A673 (cell line): ENCODE measurements around the gene GPATCH2. TPM values are rescaled to one million over a fixed set of nuclear protein-coding genes. Genes with fewer than 3 reads are reported as not detected.

Experiments used
- BruUV-seq: library from RNA; stranded (reverse); fragments of 400-500 nt; replicated peaks from 2 replicates; lab custom pipeline; 2021; lab: Mats Ljungman, UMichigan
- CTCF ChIA-PET: fragments of 300-600 bp; sonication (Branson Sonifier 250); formaldehyde crosslinking; loops from one replicate; lab custom pipeline; 2022; ENCODE audit warnings: antibody characterized with exemption; lab: Charles Lee
- POLR2A ChIA-PET: fragments of 300-600 bp; sonication (Branson Sonifier 250); formaldehyde crosslinking; loops from one replicate; lab custom pipeline; 2022; ENCODE audit warnings: antibody characterized with exemption; ENCODE audit not compliant: low non-redundant PET; lab: Charles Lee
- DNase-seq: peaks from one replicate; pipeline ENCODE4 v3.0.0-alpha.2; 2015; ENCODE audit warnings: low spot score
- H3K27ac ChIP-seq: fragments of 200-600 bp; sonication (generic); 2 replicates; pipeline ENCODE4 v1.5.1; 2016; ENCODE audit warnings: mixed run types, low read depth, mild to moderate bottlenecking, mixed read lengths, antibody characterized with exemption, low read length; ENCODE audit not compliant: poor library complexity, severe bottlenecking
- H3K27me3 ChIP-seq: fragments of 200-600 bp; sonication (generic); replicated peaks from 2 replicates; pipeline ENCODE4 v1.6.1; 2017; ENCODE audit warnings: mixed run types, low read depth, mild to moderate bottlenecking, mixed read lengths, antibody characterized with exemption, low read length; ENCODE audit not compliant: insufficient read depth, poor library complexity
- H3K36me3 ChIP-seq: fragments of 200-600 bp; sonication (generic); 2 replicates; pipeline ENCODE4 v1.6.1; 2016; ENCODE audit warnings: mixed run types, mild to moderate bottlenecking, mixed read lengths, antibody characterized with exemption, low read length; ENCODE audit not compliant: insufficient read depth, poor library complexity, severe bottlenecking
- H3K4me1 ChIP-seq: fragments of 200-600 bp; sonication (generic); 2 replicates; pipeline ENCODE4 v1.6.1; 2017; ENCODE audit warnings: mixed run types, mild to moderate bottlenecking, mixed read lengths, antibody characterized with exemption, low read length; ENCODE audit not compliant: insufficient read depth, poor library complexity, severe bottlenecking
- H3K4me3 ChIP-seq: fragments of 200-600 bp; sonication (generic); 2 replicates; pipeline ENCODE4 v1.5.1; 2016; ENCODE audit warnings: low read depth, mixed run types, mild to moderate bottlenecking, mixed read lengths, low read length; ENCODE audit not compliant: poor library complexity, severe bottlenecking
- H3K9me3 ChIP-seq: fragments of 200-600 bp; sonication (generic); 2 replicates; pipeline ENCODE4 v1.6.1; 2016; ENCODE audit warnings: mixed run types, low read depth, mild to moderate bottlenecking, mixed read lengths, antibody characterized with exemption, low read length; ENCODE audit not compliant: poor library complexity, severe bottlenecking
- EZH2 ChIP-seq: fragments of 200-600 bp; sonication (generic); IDR thresholded peaks from 2 replicates; pipeline ENCODE4 v1.6.1; 2017; ENCODE audit warnings: borderline replicate concordance, low read depth, mild to moderate bottlenecking, mixed read lengths, antibody characterized with exemption, low read length; ENCODE audit not compliant: poor library complexity, severe bottlenecking
- intact Hi-C: fragments of 100-400 bp; cut with micrococcal nuclease; formaldehyde crosslinking; loops from one replicate; pipeline ENCODE4 v1.10.0; 2022; ENCODE audit not compliant: unreplicated experiment
- total RNA-seq: library from RNA; stranded (reverse); gene quantifications from 2 replicates; pipeline ENCODE4 v1.2.3, GENCODE V29; 2021
- TF ChIP-seq, protein P1 (sequence below): fragments of 300-800, 200-600 bp; sonication (generic); conservative IDR thresholded peaks from 2 replicates; pipeline ENCODE4 v1.5.1; 2017; ENCODE audit warnings: low read depth, mild to moderate bottlenecking, antibody characterized with exemption, low read length, moderate library complexity, mixed read lengths

GPATCH2 gene
- total RNA-seq, 1 experiment from 2014 or later: 15.3 TPM

DNA sequence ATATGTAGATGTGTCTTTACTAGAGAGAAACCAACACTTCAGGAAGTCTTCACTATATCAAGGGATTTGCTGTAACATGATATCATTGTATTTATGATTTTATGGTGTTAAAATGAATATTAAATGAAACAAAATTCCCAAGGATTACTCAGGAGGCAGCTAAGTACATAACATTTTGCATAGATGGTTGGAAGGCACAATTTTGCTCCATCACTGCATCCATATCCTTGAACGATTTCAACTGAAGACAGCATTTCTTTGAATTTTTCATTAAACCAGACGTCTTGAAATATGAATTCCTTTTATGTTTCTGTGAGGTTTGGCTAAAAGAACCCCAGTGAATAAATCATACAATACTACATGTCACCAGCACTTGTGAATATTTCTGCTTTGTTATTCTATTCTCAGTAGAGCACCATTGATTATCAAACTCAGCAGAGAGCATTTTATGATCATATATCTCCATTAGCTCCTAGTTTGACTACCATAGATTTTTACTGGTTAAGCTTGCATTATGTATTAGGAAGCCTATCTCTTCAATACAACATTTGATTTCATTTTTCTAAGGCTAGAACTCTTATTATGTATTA lies 37.6 kb upstream of the GPATCH2 start:
- Histone ChIP-seq H3K36me3 (no peaks in the 10 kb centered on the region), H3K4me3 (no peak overlapping the region), H3K27me3 (no peaks in the 10 kb centered on the region), H3K9me3 (no peaks in the 10 kb centered on the region), H3K27ac (no peak overlapping the region), H3K4me1 (no peaks in the 10 kb centered on the region)
- BruUV-seq: no TSS peak
- TF ChIP-seq EZH2: no peak
- TF ChIP-seq, protein P1, sequence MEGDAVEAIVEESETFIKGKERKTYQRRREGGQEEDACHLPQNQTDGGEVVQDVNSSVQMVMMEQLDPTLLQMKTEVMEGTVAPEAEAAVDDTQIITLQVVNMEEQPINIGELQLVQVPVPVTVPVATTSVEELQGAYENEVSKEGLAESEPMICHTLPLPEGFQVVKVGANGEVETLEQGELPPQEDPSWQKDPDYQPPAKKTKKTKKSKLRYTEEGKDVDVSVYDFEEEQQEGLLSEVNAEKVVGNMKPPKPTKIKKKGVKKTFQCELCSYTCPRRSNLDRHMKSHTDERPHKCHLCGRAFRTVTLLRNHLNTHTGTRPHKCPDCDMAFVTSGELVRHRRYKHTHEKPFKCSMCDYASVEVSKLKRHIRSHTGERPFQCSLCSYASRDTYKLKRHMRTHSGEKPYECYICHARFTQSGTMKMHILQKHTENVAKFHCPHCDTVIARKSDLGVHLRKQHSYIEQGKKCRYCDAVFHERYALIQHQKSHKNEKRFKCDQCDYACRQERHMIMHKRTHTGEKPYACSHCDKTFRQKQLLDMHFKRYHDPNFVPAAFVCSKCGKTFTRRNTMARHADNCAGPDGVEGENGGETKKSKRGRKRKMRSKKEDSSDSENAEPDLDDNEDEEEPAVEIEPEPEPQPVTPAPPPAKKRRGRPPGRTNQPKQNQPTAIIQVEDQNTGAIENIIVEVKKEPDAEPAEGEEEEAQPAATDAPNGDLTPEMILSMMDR: no peak
- intact Hi-C loops: no loop called here
- no peak for DNase-seq
- POLR2A ChIA-PET: no interaction called here
- CTCF ChIA-PET: no interaction called here

DNA sequence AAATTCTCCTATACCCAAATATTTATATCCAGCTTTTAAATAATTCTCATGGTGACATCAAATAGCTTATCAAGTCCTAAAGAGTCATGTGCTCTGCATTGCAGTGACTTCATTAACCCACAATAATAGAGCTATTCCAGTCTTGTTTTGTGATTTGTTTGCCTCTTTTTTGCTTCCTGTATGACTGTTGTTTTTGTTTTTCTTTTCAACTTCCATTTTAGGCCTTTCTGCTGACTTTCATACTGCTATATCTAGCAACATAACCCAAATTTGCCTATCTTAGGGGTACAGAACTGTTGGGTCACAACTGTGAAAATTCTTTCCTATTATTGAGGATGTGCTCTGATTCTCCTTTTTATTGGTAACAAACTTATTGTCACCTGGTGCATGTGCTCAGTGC lies 30.5 kb upstream of the GPATCH2 start:
- TF ChIP-seq, protein P1: no peak
- no peak for TF ChIP-seq EZH2
- Histone ChIP-seq H3K27me3 (no peaks in the 10 kb centered on the region), H3K36me3 (no peaks in the 10 kb centered on the region), H3K9me3 (no peaks in the 10 kb centered on the region), H3K4me1 (no peaks in the 10 kb centered on the region), H3K4me3 (no peak overlapping the region), H3K27ac (no peak overlapping the region)
- CTCF ChIA-PET: no interaction called here
- BruUV-seq: no TSS peak
- intact Hi-C loops: no loop called here
- POLR2A ChIA-PET: no interaction called here
- DNase-seq: no peak

DNA sequence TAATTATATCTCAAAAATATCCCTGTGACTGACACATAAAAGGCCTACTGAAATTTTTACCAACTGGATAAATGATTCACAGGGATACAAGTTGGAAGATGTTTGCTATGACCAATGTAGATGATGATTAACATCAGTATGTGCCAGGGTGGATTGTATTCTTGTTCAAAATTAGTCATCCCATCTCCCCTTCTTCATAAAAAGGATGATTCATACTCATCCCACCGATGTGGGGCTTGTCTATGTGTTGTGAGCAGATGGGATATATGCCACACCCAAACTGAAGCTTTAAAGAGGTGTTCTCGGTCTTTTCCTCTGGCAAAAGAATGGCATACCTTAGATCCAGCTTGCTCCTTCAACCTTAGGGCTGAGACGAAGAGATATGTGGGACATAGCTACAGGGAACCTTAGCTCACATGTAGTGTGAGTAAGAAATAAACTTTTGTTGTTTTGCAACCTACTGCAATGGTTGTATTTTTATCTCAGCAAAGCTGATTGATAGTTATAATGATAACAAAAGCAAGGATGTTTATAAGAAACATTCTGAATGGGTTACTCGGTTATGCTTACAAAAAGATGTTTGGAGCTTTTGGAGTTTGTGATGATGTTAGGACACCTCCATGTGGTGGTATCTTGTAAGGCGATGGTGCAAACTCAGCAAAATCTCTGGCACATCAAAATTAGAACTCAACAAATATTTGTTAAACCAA lies 29.6 kb upstream of the GPATCH2 start:
- H3K27me3 ChIP-seq: no peaks in the 10 kb centered on the region
- H3K27ac ChIP-seq: no peak overlapping the region
- no peak for DNase-seq
- BruUV-seq: no TSS peak
- H3K36me3 ChIP-seq: no peaks in the 10 kb centered on the region
- CTCF ChIA-PET: no interaction called here
- POLR2A ChIA-PET: no interaction called here
- no peaks in the 10 kb centered on the region for H3K9me3 ChIP-seq
- H3K4me3 ChIP-seq: no peak overlapping the region
- intact Hi-C loops: no loop called here
- H3K4me1 ChIP-seq: no peaks in the 10 kb centered on the region
- TF ChIP-seq, protein P1: peak; percentile 48
- TF ChIP-seq EZH2: no peak
